Peyer's patch (tissue), 4 donors: Measurements from ENCODE around the gene RNU6-8. TPM values are rescaled to one million over a fixed set of nuclear protein-coding genes. Genes with fewer than 3 reads are reported as not detected.

Source experiments
- DNase-seq, 3 donors: peaks; one replicate each; pipeline ENCODE4 v3.0.0-alpha.2; 2017 to 2019
- H3K27ac ChIP-seq, 4 donors: fragments of 200-600 bp; sonication (generic); one replicate each; pipeline ENCODE4 v1.5.1; 2016 to 2019
- H3K27me3 ChIP-seq, 2 donors: fragments of 200-600 bp; sonication (generic); one replicate each; pipeline ENCODE4 v1.5.1; 2019
- H3K36me3 ChIP-seq, 3 donors: fragments of 200-600 bp; sonication (generic); one replicate each; pipeline ENCODE4 v1.5.1; 2016 to 2019
- H3K4me1 ChIP-seq, 4 donors: fragments of 200-600 bp; sonication (generic); one replicate each; pipeline ENCODE4 v1.5.1; 2016 to 2019
- H3K4me3 ChIP-seq, 4 donors: fragments of 200-600 bp; sonication (generic); 1 replicate in 3 of 4; 2 replicates in 1 of 4; pipeline ENCODE4 v1.5.1; 2016 to 2019; ENCODE audit warnings: mild to moderate bottlenecking in 1 of 4
- H3K9me3 ChIP-seq, 4 donors: fragments of 200-600 bp; sonication (generic); one replicate each; pipeline ENCODE4 v1.5.1; 2016 to 2019; ENCODE audit warnings: mild to moderate bottlenecking in 1 of 4
- POLR2A ChIP-seq, 2 donors: fragments of 450-650 bp; IDR thresholded peaks; one replicate each; pipeline ENCODE4 v1.5.1; 2017; ENCODE audit warnings: antibody characterized with exemption in 2 of 2, mild to moderate bottlenecking in 2 of 2, moderate library complexity in 2 of 2
- total RNA-seq, 4 donors: library from RNA; depleted of rRNA; stranded (reverse); fragments of >200 nt; gene quantifications; one replicate each; pipeline ENCODE4 v1.1.0, GENCODE V29; 2016
- TF ChIP-seq, protein P1 (sequence below), 6 experiments: fragments of 450-650 bp in 4 of 6; fragments of 200-600 bp in 2 of 6; sonication (generic) in 1 of 6; IDR thresholded peaks; one replicate each; pipeline ENCODE4 v1.5.1; 2017 to 2019; ENCODE audit warnings: antibody characterized with exemption in 6 of 6, mild to moderate bottlenecking in 3 of 6, moderate library complexity in 1 of 6

RNU6-8 gene
- total RNA-seq, 4 donors from 2014 or later = not detected

- DNase-seq = no peak
- Histone ChIP-seq H3K27me3 (no peaks in the 10 kb centered on the region), H3K27ac (no peak overlapping the region), H3K36me3 (no peaks in the 10 kb centered on the region), H3K4me1 (no peaks in the 10 kb centered on the region), H3K4me3 (no peak overlapping the region), H3K9me3 (no peaks in the 10 kb centered on the region)
- no peak for TF ChIP-seq POLR2A (IDR thresholded peaks at IDR 0.05)
- TF ChIP-seq, protein P1, sequence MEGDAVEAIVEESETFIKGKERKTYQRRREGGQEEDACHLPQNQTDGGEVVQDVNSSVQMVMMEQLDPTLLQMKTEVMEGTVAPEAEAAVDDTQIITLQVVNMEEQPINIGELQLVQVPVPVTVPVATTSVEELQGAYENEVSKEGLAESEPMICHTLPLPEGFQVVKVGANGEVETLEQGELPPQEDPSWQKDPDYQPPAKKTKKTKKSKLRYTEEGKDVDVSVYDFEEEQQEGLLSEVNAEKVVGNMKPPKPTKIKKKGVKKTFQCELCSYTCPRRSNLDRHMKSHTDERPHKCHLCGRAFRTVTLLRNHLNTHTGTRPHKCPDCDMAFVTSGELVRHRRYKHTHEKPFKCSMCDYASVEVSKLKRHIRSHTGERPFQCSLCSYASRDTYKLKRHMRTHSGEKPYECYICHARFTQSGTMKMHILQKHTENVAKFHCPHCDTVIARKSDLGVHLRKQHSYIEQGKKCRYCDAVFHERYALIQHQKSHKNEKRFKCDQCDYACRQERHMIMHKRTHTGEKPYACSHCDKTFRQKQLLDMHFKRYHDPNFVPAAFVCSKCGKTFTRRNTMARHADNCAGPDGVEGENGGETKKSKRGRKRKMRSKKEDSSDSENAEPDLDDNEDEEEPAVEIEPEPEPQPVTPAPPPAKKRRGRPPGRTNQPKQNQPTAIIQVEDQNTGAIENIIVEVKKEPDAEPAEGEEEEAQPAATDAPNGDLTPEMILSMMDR (IDR thresholded peaks at IDR 0.05) = no peak
Measured at GRCh38 chr14:32212833-32213232, 9.8 kb upstream of the RNU6-8 start.

DNA sequence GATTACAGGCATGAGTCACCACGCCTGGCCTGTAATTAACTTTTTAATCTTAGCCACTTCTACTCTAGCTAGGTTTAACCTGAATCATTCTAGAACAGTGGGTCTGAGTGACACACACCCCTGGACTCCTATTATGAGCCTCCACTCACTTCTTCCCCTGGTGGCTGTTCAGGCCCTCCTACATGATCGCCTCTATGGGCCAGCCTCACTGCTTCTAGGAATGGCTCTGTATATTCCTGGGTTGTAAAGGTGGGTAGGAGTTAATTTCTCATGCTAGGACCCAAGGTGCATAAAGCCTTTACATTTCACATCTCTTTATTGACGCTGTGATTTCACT is 8.0 kb upstream of the RNU6-8 start:
- Histone ChIP-seq H3K27me3 (no peaks in the 10 kb centered on the region), H3K9me3 (no peaks in the 10 kb centered on the region), H3K4me1 (no peaks in the 10 kb centered on the region), H3K27ac (no peak overlapping the region), H3K4me3 (no peak overlapping the region), H3K36me3 (no peaks in the 10 kb centered on the region)
- no peak for DNase-seq
- TF ChIP-seq, protein P1 (IDR thresholded peaks at IDR 0.05) = no peak
- no peak for TF ChIP-seq POLR2A (IDR thresholded peaks at IDR 0.05)

DNA sequence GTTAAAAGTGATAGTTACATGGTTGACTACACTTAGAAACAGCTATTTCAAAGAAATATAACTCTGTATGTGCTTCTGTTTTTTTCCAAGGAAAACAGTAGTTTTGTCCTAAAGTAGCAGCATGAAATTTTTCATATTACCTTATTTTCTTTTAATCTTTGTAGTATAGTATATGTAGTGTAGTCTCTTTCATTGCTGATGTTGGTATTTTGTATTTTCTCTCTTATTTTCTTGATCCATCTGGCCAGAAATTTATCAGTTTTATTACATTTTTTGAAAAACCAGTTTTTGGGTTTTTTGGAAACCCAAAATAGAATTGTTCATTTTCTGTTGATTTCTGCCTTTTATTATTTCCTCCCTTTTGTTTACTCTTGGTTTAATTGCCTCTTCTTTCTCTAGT is 6.4 kb upstream of the RNU6-8 start:
- no peaks in the 10 kb centered on the region for H3K4me1 ChIP-seq
- TF ChIP-seq, protein P1 (IDR thresholded peaks at IDR 0.05) = no peak
- H3K27ac ChIP-seq = no peak overlapping the region
- H3K27me3 ChIP-seq = no peaks in the 10 kb centered on the region
- no peaks in the 10 kb centered on the region for H3K9me3 ChIP-seq
- no peaks in the 10 kb centered on the region for H3K36me3 ChIP-seq
- no peak for DNase-seq
- H3K4me3 ChIP-seq = no peak overlapping the region

DNA sequence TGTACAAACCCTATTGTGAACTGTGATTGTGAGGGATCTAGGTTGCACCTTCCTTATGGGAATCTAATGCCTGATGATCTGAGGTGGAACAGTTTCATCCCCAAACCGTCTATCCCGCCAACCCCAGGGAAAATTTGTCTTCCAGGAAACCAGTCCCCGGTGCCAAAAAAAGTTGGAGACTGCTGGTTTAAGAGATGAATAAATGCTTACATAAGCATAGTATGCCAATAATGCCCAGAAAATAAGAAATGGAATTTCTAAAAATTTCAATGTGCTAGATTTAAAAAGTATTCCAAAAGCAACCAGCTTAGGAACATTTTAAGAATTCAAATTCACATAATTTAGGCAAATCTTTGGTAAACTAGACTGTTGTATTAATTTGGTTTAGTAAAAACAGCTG is 5.4 kb upstream of the RNU6-8 start:
- no peaks in the 10 kb centered on the region for H3K9me3 ChIP-seq
- H3K4me1 ChIP-seq = no peaks in the 10 kb centered on the region
- no peaks in the 10 kb centered on the region for H3K27me3 ChIP-seq
- no peak overlapping the region for H3K4me3 ChIP-seq
- H3K27ac ChIP-seq = no peak overlapping the region
- DNase-seq = no peak
- TF ChIP-seq POLR2A (IDR thresholded peaks at IDR 0.05) = no peak
- TF ChIP-seq, protein P1 (IDR thresholded peaks at IDR 0.05) = no peak
- no peaks in the 10 kb centered on the region for H3K36me3 ChIP-seq

DNA sequence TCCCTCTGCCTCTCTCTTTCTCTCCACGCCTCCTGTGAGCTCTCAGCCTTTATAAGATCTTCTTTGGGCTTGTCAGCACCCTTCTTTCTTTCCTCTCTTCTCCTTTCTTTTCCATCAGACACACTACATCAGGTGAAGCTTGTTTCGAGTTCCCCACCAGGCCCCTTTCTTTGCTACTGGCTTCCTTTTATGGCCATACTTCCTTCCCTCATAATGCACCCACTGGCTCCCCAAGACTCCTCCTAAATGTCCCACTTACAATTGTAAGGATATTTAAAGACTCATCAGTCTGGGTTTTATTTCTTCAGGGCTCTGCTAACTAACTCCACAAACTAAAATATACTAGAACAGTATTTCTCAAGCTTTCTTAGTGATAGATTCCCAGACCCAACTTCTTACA is 3.5 kb upstream of the RNU6-8 start:
- H3K9me3 ChIP-seq = no peaks in the 10 kb centered on the region
- no peak overlapping the region for H3K4me3 ChIP-seq
- H3K27me3 ChIP-seq = no peaks in the 10 kb centered on the region
- H3K4me1 ChIP-seq = peaks cover 0 to 9% (median 0%) of the 10 kb centered on the region in 4 donors
- no peak for DNase-seq
- H3K36me3 ChIP-seq = no peaks in the 10 kb centered on the region
- TF ChIP-seq, protein P1 (IDR thresholded peaks at IDR 0.05) = no peak
- no peak for TF ChIP-seq POLR2A (IDR thresholded peaks at IDR 0.05)
- H3K27ac ChIP-seq = no peak overlapping the region

- Histone ChIP-seq H3K4me3 (no peak overlapping the region), H3K27ac (no peak overlapping the region), H3K27me3 (no peaks in the 10 kb centered on the region), H3K9me3 (no peaks in the 10 kb centered on the region), H3K4me1 (peaks cover 0 to 9% (median 0%) of the 10 kb centered on the region in 4 donors), H3K36me3 (no peaks in the 10 kb centered on the region)
- DNase-seq = no peak
- TF ChIP-seq POLR2A (IDR thresholded peaks at IDR 0.05) = no peak
- TF ChIP-seq, protein P1 (IDR thresholded peaks at IDR 0.05) = peak in 1 of 6 experiments; percentile 14
Measured at GRCh38 chr14:32205984-32206383, 2.9 kb upstream of the RNU6-8 start.
